Measurements from ENCODE around the gene LEMD3.

DNA sequence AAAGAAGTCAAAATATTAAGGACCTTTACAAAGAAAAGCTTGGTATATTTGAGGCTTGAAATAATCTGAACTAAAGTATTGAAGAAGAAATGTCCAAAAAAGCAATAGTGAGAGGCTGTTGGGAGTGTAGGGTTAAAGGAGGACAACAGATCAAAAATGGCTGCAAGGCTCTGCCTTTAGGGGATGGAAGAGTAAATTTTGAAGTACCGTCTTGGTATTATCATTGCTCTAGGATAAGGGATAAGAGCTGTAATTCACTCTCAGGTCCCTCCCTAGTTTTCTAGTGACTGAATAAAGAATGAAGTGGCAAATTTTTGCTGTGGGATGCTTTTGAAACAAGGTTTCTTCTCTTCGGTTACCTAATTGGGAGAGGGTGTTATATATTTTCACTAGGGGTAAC is 38.7 kb downstream of the LEMD3 start:
- TF ChIP-seq, protein P1, sequence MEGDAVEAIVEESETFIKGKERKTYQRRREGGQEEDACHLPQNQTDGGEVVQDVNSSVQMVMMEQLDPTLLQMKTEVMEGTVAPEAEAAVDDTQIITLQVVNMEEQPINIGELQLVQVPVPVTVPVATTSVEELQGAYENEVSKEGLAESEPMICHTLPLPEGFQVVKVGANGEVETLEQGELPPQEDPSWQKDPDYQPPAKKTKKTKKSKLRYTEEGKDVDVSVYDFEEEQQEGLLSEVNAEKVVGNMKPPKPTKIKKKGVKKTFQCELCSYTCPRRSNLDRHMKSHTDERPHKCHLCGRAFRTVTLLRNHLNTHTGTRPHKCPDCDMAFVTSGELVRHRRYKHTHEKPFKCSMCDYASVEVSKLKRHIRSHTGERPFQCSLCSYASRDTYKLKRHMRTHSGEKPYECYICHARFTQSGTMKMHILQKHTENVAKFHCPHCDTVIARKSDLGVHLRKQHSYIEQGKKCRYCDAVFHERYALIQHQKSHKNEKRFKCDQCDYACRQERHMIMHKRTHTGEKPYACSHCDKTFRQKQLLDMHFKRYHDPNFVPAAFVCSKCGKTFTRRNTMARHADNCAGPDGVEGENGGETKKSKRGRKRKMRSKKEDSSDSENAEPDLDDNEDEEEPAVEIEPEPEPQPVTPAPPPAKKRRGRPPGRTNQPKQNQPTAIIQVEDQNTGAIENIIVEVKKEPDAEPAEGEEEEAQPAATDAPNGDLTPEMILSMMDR (IDR thresholded peaks at IDR 0.05) = no peak
- no peak for TF ChIP-seq POLR2A (IDR thresholded peaks at IDR 0.05)

All from Peyer's patch (tissue), 4 donors.